Neuronal stem cell (in vitro differentiated cells): Measurements from ENCODE around the gene THOC7.

Experiments used
- DNase-seq: peaks from one replicate; pipeline ENCODE4 v3.0.0-alpha.2; 2013; ENCODE audit warnings: low spot score
- H2AFZ ChIP-seq: one replicate; pipeline ENCODE4 v1.6.1; 2013; ENCODE audit warnings: mild to moderate bottlenecking, low read length, inconsistent platforms
- H2AK5ac ChIP-seq: 2 replicates; pipeline ENCODE4 v1.6.1; 2013; ENCODE audit warnings: low read depth, mild to moderate bottlenecking, inconsistent platforms, low read length, moderate library complexity, mixed read lengths
- H2BK120ac ChIP-seq: 2 replicates; pipeline ENCODE4 v1.6.1; 2013; ENCODE audit warnings: low read depth, mild to moderate bottlenecking, inconsistent platforms, low read length, moderate library complexity, mixed read lengths
- H2BK12ac ChIP-seq: one replicate; pipeline ENCODE4 v1.6.1; 2013; ENCODE audit warnings: low read length, inconsistent platforms
- H2BK15ac ChIP-seq: 2 replicates; pipeline ENCODE4 v1.6.1; 2013; ENCODE audit warnings: mild to moderate bottlenecking, low read length, inconsistent platforms, mixed read lengths
- H2BK5ac ChIP-seq: one replicate; pipeline ENCODE4 v1.6.1; 2013; ENCODE audit warnings: inconsistent platforms, mild to moderate bottlenecking, low read length, moderate library complexity
- H3K14ac ChIP-seq: one replicate; pipeline ENCODE4 v1.6.1; 2013; ENCODE audit warnings: low read length, inconsistent platforms
- H3K18ac ChIP-seq: 2 replicates; pipeline ENCODE4 v1.6.1; 2013; ENCODE audit warnings: low read length, inconsistent platforms
- H3K23ac ChIP-seq: 2 replicates; pipeline ENCODE4 v1.6.1; 2013; ENCODE audit warnings: low read depth, mild to moderate bottlenecking, mixed read lengths, low read length, inconsistent platforms; ENCODE audit not compliant: poor library complexity
- H3K27ac ChIP-seq: replicated peaks from 3 replicates; pipeline ENCODE4 v1.5.1; 2013; ENCODE audit warnings: low read length, inconsistent platforms
- H3K27me3 ChIP-seq, 3 experiments: 2 replicates each; pipeline ENCODE4 v1.6.1; 2013; ENCODE audit warnings: low read length in 3 of 3, mild to moderate bottlenecking in 2 of 3, inconsistent platforms in 1 of 3, low read depth in 1 of 3, mixed read lengths in 1 of 3, moderate library complexity in 1 of 3; ENCODE audit not compliant: control insufficient read depth in 3 of 3, insufficient read depth in 3 of 3
- H3K36me3 ChIP-seq, 2 donors: replicated peaks in 1 of 2; 2 replicates each; pipeline ENCODE4 v1.6.1; 2013; ENCODE audit warnings: low read length in 2 of 2; ENCODE audit not compliant: control insufficient read depth in 2 of 2, insufficient read depth in 2 of 2
- H3K4ac ChIP-seq: 2 replicates; pipeline ENCODE4 v1.6.1; 2013; ENCODE audit warnings: inconsistent platforms, mild to moderate bottlenecking, low read length, moderate library complexity
- H3K4me1 ChIP-seq, 2 donors: 1 replicate in 1 of 2; 2 replicates in 1 of 2; pipeline ENCODE4 v1.6.1; 2013; ENCODE audit warnings: low read length in 2 of 2, low read depth in 1 of 2; ENCODE audit not compliant: control insufficient read depth in 2 of 2, insufficient read depth in 1 of 2
- H3K4me2 ChIP-seq: one replicate; pipeline ENCODE4 v1.6.1; 2013; ENCODE audit warnings: mild to moderate bottlenecking, low read length, inconsistent platforms; ENCODE audit not compliant: insufficient read depth, poor library complexity, severe bottlenecking
- H3K4me3 ChIP-seq, 2 donors: 2 replicates each; pipeline ENCODE4 v1.5.1; 2013; ENCODE audit warnings: low read length in 2 of 2, mild to moderate bottlenecking in 2 of 2, inconsistent platforms in 1 of 2, moderate library complexity in 1 of 2
- H3K79me1 ChIP-seq: one replicate; pipeline ENCODE4 v1.6.1; 2013; ENCODE audit warnings: low read depth, mild to moderate bottlenecking, inconsistent platforms, low read length, moderate library complexity
- H3K9ac ChIP-seq: one replicate; pipeline ENCODE4 v1.6.1; 2013; ENCODE audit warnings: mild to moderate bottlenecking, low read depth, low read length, inconsistent platforms; ENCODE audit not compliant: poor library complexity
- H3K9me3 ChIP-seq, 2 donors: replicated peaks in 1 of 2; 2 replicates each; pipeline versions ENCODE3 to v1.6.1; 2013; ENCODE audit warnings: low read length in 2 of 2, mild to moderate bottlenecking in 2 of 2, inconsistent platforms in 1 of 2, low read depth in 1 of 2, mixed read lengths in 1 of 2, moderate library complexity in 1 of 2; ENCODE audit not compliant: control insufficient read depth in 2 of 2, insufficient read depth in 1 of 2
- H4K8ac ChIP-seq: one replicate; pipeline ENCODE4 v1.6.1; 2013; ENCODE audit warnings: low read depth, mild to moderate bottlenecking, inconsistent platforms, low read length, moderate library complexity
- H4K91ac ChIP-seq: one replicate; pipeline ENCODE4 v1.6.1; 2013; ENCODE audit warnings: low read length, low read depth, mild to moderate bottlenecking, inconsistent platforms; ENCODE audit not compliant: poor library complexity
- whole genome bisulfite sequencing, 2 donors: extraction: QIAGEN DNeasy Blood & Tissue Kit; methylation state at CpG; one replicate each; pipeline ENCODE4 v1.1.7; 2013; ENCODE audit warnings: missing lambda C conversion rate in 2 of 2, mixed read lengths in 1 of 2; ENCODE audit not compliant: insufficient read length in 2 of 2, insufficient replicate concordance in 1 of 2; ENCODE audit errors: extremely low coverage in 2 of 2; 5-methylcytosine and 5-hydroxymethylcytosine counted together

The THOC7 gene

GRCh38 chr3:63891518-63891917 is 27.9 kb upstream of the THOC7 start:
- no peak overlapping the region for H3K14ac ChIP-seq
- H3K23ac ChIP-seq: no peak overlapping the region
- no peak overlapping the region for H4K8ac ChIP-seq
- H3K27me3 ChIP-seq: no peaks in the 10 kb centered on the region
- no peak overlapping the region for H4K91ac ChIP-seq
- H2BK120ac ChIP-seq: no peak overlapping the region
- H3K36me3 ChIP-seq: peaks cover 0 to 6% of the 10 kb centered on the region in 2 donors
- H2AK5ac ChIP-seq: no peak overlapping the region
- no peak overlapping the region for H3K18ac ChIP-seq
- no peak overlapping the region for H3K4ac ChIP-seq
- WGBS, 2 donors: no CpG with 5 or more reads among the region's 5 CpGs
- no peak overlapping the region for H2BK15ac ChIP-seq
- no peak overlapping the region for H2BK12ac ChIP-seq
- no peak overlapping the region for H3K4me2 ChIP-seq
- no peak overlapping the region for H3K9ac ChIP-seq
- H3K79me1 ChIP-seq: no peaks in the 10 kb centered on the region
- no peak for DNase-seq
- H3K9me3 ChIP-seq: no peaks in the 10 kb centered on the region
- H2BK5ac ChIP-seq: no peak overlapping the region
- no peak overlapping the region for H3K4me3 ChIP-seq
- no peak overlapping the region for H3K27ac ChIP-seq
- H3K4me1 ChIP-seq: peaks cover 0 to 3% of the 10 kb centered on the region in 2 donors
- H2AFZ ChIP-seq: no peak overlapping the region

GRCh38 chr3:63886858-63887257 is 23.3 kb upstream of the THOC7 start:
- no peak overlapping the region for H2AK5ac ChIP-seq
- no peaks in the 10 kb centered on the region for H3K79me1 ChIP-seq
- H3K27ac ChIP-seq: no peak overlapping the region
- H2BK5ac ChIP-seq: no peak overlapping the region
- H2BK12ac ChIP-seq: no peak overlapping the region
- no peaks in the 10 kb centered on the region for H3K27me3 ChIP-seq
- no peak overlapping the region for H2AFZ ChIP-seq
- no peak overlapping the region for H3K4me2 ChIP-seq
- H3K4me3 ChIP-seq: no peak overlapping the region
- no peak overlapping the region for H2BK15ac ChIP-seq
- H3K18ac ChIP-seq: no peak overlapping the region
- H3K36me3 ChIP-seq: peaks cover 0 to 3% of the 10 kb centered on the region in 2 donors
- H3K4ac ChIP-seq: no peak overlapping the region
- H3K4me1 ChIP-seq: peaks cover 0 to 1% of the 10 kb centered on the region in 2 donors
- DNase-seq: no peak
- H3K14ac ChIP-seq: no peak overlapping the region
- WGBS, 2 donors: no CpG with 5 or more reads among the region's 3 CpGs
- no peaks in the 10 kb centered on the region for H3K9me3 ChIP-seq
- H4K91ac ChIP-seq: no peak overlapping the region
- no peak overlapping the region for H3K9ac ChIP-seq
- H2BK120ac ChIP-seq: no peak overlapping the region
- H3K23ac ChIP-seq: no peak overlapping the region
- no peak overlapping the region for H4K8ac ChIP-seq

- no peak overlapping the region for H3K14ac ChIP-seq
- no peak overlapping the region for H3K23ac ChIP-seq
- H3K27ac ChIP-seq: no peak overlapping the region
- H4K8ac ChIP-seq: no peak overlapping the region
- H2BK5ac ChIP-seq: no peak overlapping the region
- no peak overlapping the region for H2AK5ac ChIP-seq
- no peak overlapping the region for H3K4ac ChIP-seq
- no peak overlapping the region for H2BK12ac ChIP-seq
- peaks cover 4 to 12% of the 10 kb centered on the region in 2 donors for H3K4me1 ChIP-seq
- no peak overlapping the region for H3K9ac ChIP-seq
- no peaks in the 10 kb centered on the region for H3K79me1 ChIP-seq
- WGBS, 2 donors: no CpG with 5 or more reads among the region's 5 CpGs
- no peak overlapping the region for H4K91ac ChIP-seq
- no peak for DNase-seq
- H3K4me2 ChIP-seq: no peak overlapping the region
- H2AFZ ChIP-seq: no peak overlapping the region
- H3K27me3 ChIP-seq: no peaks in the 10 kb centered on the region
- H3K18ac ChIP-seq: no peak overlapping the region
- no peak overlapping the region for H2BK120ac ChIP-seq
- no peaks in the 10 kb centered on the region for H3K36me3 ChIP-seq
- H3K9me3 ChIP-seq: no peaks in the 10 kb centered on the region
- H2BK15ac ChIP-seq: no peak overlapping the region
- no peak overlapping the region for H3K4me3 ChIP-seq
These were observed 17.0 kb upstream of the THOC7 start for GRCh38 chr3:63880653-63881052.

GRCh38 chr3:63878394-63879060 is 14.9 kb upstream of the THOC7 start:
- Histone ChIP-seq H2AK5ac (no peak overlapping the region), H3K27ac (no peak overlapping the region), H3K79me1 (no peaks in the 10 kb centered on the region), H2AFZ (no peak overlapping the region), H2BK15ac (no peak overlapping the region), H3K27me3 (no peaks in the 10 kb centered on the region), H3K4me2 (no peak overlapping the region), H3K9ac (no peak overlapping the region), H2BK12ac (no peak overlapping the region), H4K91ac (no peak overlapping the region), H3K23ac (no peak overlapping the region), H2BK5ac (no peak overlapping the region), H3K14ac (no peak overlapping the region), H4K8ac (no peak overlapping the region), H3K4me1 (peaks cover 4 to 12% of the 10 kb centered on the region in 2 donors), H3K18ac (no peak overlapping the region), H3K4ac (no peak overlapping the region), H2BK120ac (no peak overlapping the region), H3K4me3 (no peak overlapping the region), H3K36me3 (no peaks in the 10 kb centered on the region), H3K9me3 (no peaks in the 10 kb centered on the region)
- no peak for DNase-seq
- WGBS, 2 donors: no CpG with 5 or more reads among the region's 2 CpGs
